Measurements from ENCODE around the gene GABRD.

GABRD gene

GRCh38 chr1:2070016-2070415 is 50.9 kb downstream of the GABRD start:
- H3K27me3 ChIP-seq (ENCODE audit: insufficient read depth, insufficient read length) = no peaks in the 10 kb centered on the region
- DNase-seq (ENCODE audit: low read depth, low spot score) = no peak
- H3K4me1 ChIP-seq (ENCODE audit: insufficient read depth, insufficient read length) = peaks cover 4% of the 10 kb centered on the region
- TF ChIP-seq SUZ12 (IDR thresholded peaks at IDR 0.05; ENCODE audit: extremely low read depth, insufficient read depth, insufficient read length) (no peak), YY1 (IDR thresholded peaks at IDR 0.05; ENCODE audit: insufficient read depth, insufficient read length) (no peak), ZNF274 (IDR thresholded peaks at IDR 0.05; ENCODE audit: low read depth, low read length) (no peak)
- no peaks in the 10 kb centered on the region for H3K36me3 ChIP-seq (ENCODE audit: insufficient read depth, insufficient read length, low read length)
- no peak overlapping the region for H3K9ac ChIP-seq (ENCODE audit: insufficient read length, low read depth)
- no peak overlapping the region for H3K4me3 ChIP-seq (ENCODE audit: insufficient read length, low read depth)
- no peaks in the 10 kb centered on the region for H3K9me3 ChIP-seq (ENCODE audit: insufficient read depth, low read length)

- no peak for DNase-seq (ENCODE audit: low read depth, low spot score)
- Histone ChIP-seq H3K9ac (ENCODE audit: insufficient read length, low read depth) (no peak overlapping the region), H3K27me3 (ENCODE audit: insufficient read depth, insufficient read length) (no peaks in the 10 kb centered on the region), H3K4me3 (ENCODE audit: insufficient read length, low read depth) (no peak overlapping the region), H3K4me1 (ENCODE audit: insufficient read depth, insufficient read length) (peaks cover 4% of the 10 kb centered on the region), H3K36me3 (ENCODE audit: insufficient read depth, insufficient read length, low read length) (no peaks in the 10 kb centered on the region), H3K9me3 (ENCODE audit: insufficient read depth, low read length) (no peaks in the 10 kb centered on the region)
- TF ChIP-seq ZNF274 (IDR thresholded peaks at IDR 0.05; ENCODE audit: low read depth, low read length) (no peak), YY1 (IDR thresholded peaks at IDR 0.05; ENCODE audit: insufficient read depth, insufficient read length) (no peak), SUZ12 (IDR thresholded peaks at IDR 0.05; ENCODE audit: extremely low read depth, insufficient read depth, insufficient read length) (no peak)
Observed at GRCh38 chr1:2070800-2071530, 51.8 kb downstream of the GABRD start.

- TF ChIP-seq SUZ12 (IDR thresholded peaks at IDR 0.05; ENCODE audit: extremely low read depth, insufficient read depth, insufficient read length) = no peak
- no peak for TF ChIP-seq YY1 (IDR thresholded peaks at IDR 0.05; ENCODE audit: insufficient read depth, insufficient read length)
- no peak for TF ChIP-seq ZNF274 (IDR thresholded peaks at IDR 0.05; ENCODE audit: low read depth, low read length)
- DNase-seq (ENCODE audit: low read depth, low spot score) = no peak
- Histone ChIP-seq H3K9me3 (ENCODE audit: insufficient read depth, low read length) (peaks cover 4% of the 10 kb centered on the region; the same call in 1 of the 2 replicates), H3K4me1 (ENCODE audit: insufficient read depth, insufficient read length) (peaks cover 4% of the 10 kb centered on the region), H3K4me3 (ENCODE audit: insufficient read length, low read depth) (no peak overlapping the region), H3K27me3 (ENCODE audit: insufficient read depth, insufficient read length) (no peaks in the 10 kb centered on the region), H3K9ac (ENCODE audit: insufficient read length, low read depth) (no peak overlapping the region), H3K36me3 (ENCODE audit: insufficient read depth, insufficient read length, low read length) (no peaks in the 10 kb centered on the region)
Observed at GRCh38 chr1:2072109-2072806, 53.1 kb downstream of the GABRD start.

- TF ChIP-seq SUZ12 (IDR thresholded peaks at IDR 0.05; ENCODE audit: extremely low read depth, insufficient read depth, insufficient read length) (no peak), ZNF274 (IDR thresholded peaks at IDR 0.05; ENCODE audit: low read depth, low read length) (no peak), YY1 (IDR thresholded peaks at IDR 0.05; ENCODE audit: insufficient read depth, insufficient read length) (no peak)
- DNase-seq (ENCODE audit: low read depth, low spot score) = no peak
- peaks cover 11% of the 10 kb centered on the region; the same call in 1 of the 2 replicates for H3K9me3 ChIP-seq (ENCODE audit: insufficient read depth, low read length)
- peaks cover 4% of the 10 kb centered on the region for H3K4me1 ChIP-seq (ENCODE audit: insufficient read depth, insufficient read length)
- H3K36me3 ChIP-seq (ENCODE audit: insufficient read depth, insufficient read length, low read length) = peaks cover 2% of the 10 kb centered on the region
- H3K27me3 ChIP-seq (ENCODE audit: insufficient read depth, insufficient read length) = no peaks in the 10 kb centered on the region
- H3K9ac ChIP-seq (ENCODE audit: insufficient read length, low read depth) = no peak overlapping the region
- H3K4me3 ChIP-seq (ENCODE audit: insufficient read length, low read depth) = no peak overlapping the region
Observed at GRCh38 chr1:2072891-2073290, 53.7 kb downstream of the GABRD start.

GRCh38 chr1:2073382-2074230 is 54.5 kb downstream of the GABRD start:
- Histone ChIP-seq H3K27me3 (ENCODE audit: insufficient read depth, insufficient read length) (no peaks in the 10 kb centered on the region), H3K36me3 (ENCODE audit: insufficient read depth, insufficient read length, low read length) (peaks cover 2% of the 10 kb centered on the region), H3K9ac (ENCODE audit: insufficient read length, low read depth) (no peak overlapping the region), H3K9me3 (ENCODE audit: insufficient read depth, low read length) (peaks cover 17% of the 10 kb centered on the region; the same call in 1 of the 2 replicates), H3K4me3 (ENCODE audit: insufficient read length, low read depth) (no peak overlapping the region), H3K4me1 (ENCODE audit: insufficient read depth, insufficient read length) (peaks cover 4% of the 10 kb centered on the region)
- TF ChIP-seq SUZ12 (IDR thresholded peaks at IDR 0.05; ENCODE audit: extremely low read depth, insufficient read depth, insufficient read length) (no peak), ZNF274 (IDR thresholded peaks at IDR 0.05; ENCODE audit: low read depth, low read length) (no peak), YY1 (IDR thresholded peaks at IDR 0.05; ENCODE audit: insufficient read depth, insufficient read length) (no peak)
- no peak for DNase-seq (ENCODE audit: low read depth, low spot score)

GRCh38 chr1:2074396-2074795 is 55.3 kb downstream of the GABRD start:
- Histone ChIP-seq H3K9me3 (ENCODE audit: insufficient read depth, low read length) (peaks cover 22% of the 10 kb centered on the region; the same call in 1 of the 2 replicates), H3K27me3 (ENCODE audit: insufficient read depth, insufficient read length) (no peaks in the 10 kb centered on the region), H3K4me3 (ENCODE audit: insufficient read length, low read depth) (no peak overlapping the region), H3K36me3 (ENCODE audit: insufficient read depth, insufficient read length, low read length) (peaks cover 2% of the 10 kb centered on the region), H3K9ac (ENCODE audit: insufficient read length, low read depth) (no peak overlapping the region), H3K4me1 (ENCODE audit: insufficient read depth, insufficient read length) (peaks cover 4% of the 10 kb centered on the region)
- TF ChIP-seq SUZ12 (IDR thresholded peaks at IDR 0.05; ENCODE audit: extremely low read depth, insufficient read depth, insufficient read length) (no peak), YY1 (IDR thresholded peaks at IDR 0.05; ENCODE audit: insufficient read depth, insufficient read length) (no peak), ZNF274 (IDR thresholded peaks at IDR 0.05; ENCODE audit: low read depth, low read length) (no peak)
- DNase-seq (ENCODE audit: low read depth, low spot score) = no peak

Data from NT2/D1 (cell line).